ENCODE data around the gene STMN3.
"Not testable (repeated sequence)": the region's sequence is repeated elsewhere in the genome, so short reads cannot be mapped to it uniquely, and the experiment has no call there.

Gene STMN3

GRCh38 chr20:63660622-63661021 is 7.4 kb upstream of the STMN3 start:
- DNase-seq (ENCODE audit: extremely low spot score, insufficient read length, low read depth), result no peak
- FAIRE-seq, result no peak

DNA sequence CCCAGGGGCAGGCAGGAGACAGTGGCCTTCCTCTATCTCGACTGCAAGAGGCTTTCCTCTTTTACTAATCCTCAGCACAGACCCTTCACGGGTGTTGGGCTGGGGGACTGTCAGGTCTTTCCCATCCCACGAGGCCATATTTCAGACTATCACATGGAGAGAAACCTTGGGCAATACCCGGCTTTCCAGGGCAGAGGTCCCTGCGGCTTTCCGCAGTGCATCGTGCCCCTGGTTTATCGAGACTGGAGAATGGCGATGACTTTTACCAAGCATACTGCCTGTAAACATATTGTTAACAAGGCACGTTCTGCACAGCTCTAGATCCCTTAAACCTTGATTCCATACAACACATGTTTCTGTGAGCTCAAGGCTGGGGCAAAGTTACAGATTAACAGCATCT is 7.0 kb upstream of the STMN3 start:
- FAIRE-seq; DNase-seq (ENCODE audit: extremely low spot score, insufficient read length, low read depth): not testable (repeated sequence)

DNA sequence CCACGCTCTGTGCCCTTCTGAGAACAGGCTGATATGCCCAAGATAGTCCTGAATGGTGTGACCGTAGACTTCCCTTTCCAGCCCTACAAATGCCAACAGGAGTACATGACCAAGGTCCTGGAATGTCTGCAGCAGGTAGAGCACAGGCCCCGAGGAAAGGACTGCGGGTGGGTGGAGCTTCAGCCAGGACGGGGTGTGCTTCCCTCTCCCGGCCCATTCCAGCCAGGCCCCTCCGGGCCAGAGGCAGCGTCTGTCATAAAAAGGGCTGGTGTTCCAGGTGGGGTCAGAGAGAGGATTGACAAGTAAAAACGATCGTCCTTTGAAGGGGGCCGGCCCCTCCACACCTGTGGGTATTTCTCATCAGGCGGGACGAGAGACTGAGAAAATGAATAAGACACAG is 6.1 kb upstream of the STMN3 start:
- no peak for FAIRE-seq
- DNase-seq (ENCODE audit: extremely low spot score, insufficient read length, low read depth), result no peak

DNA sequence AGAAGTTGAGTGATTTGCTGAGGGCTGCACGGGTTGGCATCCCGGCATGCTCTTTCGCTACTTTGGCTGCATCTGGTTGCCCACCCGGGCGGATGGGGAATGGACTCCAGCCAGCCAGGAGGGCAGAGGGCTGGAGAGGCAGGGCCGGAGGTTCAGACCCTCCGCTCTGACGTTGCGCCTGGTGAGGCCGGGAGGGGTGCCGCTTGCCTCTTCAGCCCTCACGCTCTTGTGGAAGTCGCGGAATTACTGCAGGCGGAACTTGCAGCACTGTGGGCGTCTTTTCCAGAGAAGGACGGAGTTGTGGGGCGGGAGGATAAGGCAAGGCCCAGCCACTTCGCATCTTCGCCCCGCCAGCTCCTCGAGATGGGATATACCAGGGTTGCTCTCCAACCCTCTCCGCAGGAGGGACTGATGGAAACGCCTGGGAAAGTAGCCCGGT is 5.5 kb upstream of the STMN3 start:
- FAIRE-seq (no peak), DNase-seq (ENCODE audit: extremely low spot score, insufficient read length, low read depth) (no peak)

DNA sequence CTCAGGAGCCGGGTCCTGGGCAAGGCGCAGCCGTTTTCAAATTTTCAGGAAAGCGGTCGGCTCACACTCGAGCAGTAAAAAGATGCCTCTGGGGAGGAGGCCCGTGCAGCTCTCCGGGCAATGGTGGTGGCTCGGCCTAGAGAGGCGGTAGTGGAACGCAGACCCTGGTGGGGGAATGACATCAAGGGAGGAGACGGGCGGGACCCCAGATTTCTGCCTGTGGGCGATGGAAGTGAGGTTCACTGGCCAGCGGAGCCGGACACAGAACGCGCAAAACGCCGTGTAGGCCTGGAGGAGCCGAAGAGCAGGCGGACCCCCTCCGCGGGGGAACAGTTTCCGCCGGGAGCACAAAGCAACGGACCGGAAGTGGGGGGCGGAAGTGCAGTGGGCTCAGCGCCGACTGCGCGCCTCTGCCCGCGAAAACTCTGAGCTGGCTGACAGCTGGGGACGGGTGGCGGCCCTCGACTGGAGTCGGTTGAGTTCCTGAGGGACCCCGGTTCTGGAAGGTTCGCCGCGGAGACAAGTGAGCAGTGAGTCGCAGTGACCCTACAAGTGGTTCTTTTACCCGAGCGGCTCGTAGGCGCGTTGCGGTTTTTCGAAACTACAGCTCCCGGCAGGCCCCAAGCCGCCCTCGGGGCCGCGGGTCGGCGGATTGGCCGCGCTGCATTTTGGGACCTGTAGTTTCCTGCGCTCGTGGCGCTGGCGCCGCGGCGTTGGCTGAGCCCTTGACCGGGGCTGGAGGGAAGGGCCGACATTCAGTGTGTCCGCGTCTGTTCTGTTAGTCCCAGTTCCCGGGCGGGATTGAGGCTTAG is 4.9 kb upstream of the STMN3 start, which contains the start of gene RTEL1:
RTEL1 (plus strand) TSS at position 376 of the 812 bp plus-strand sequence. CDS start 1,091 bp downstream, outside the sequence.
- DNase-seq (ENCODE audit: extremely low spot score, insufficient read length, low read depth) (peak; percentile 97), FAIRE-seq (peak; percentile 90)

DNA sequence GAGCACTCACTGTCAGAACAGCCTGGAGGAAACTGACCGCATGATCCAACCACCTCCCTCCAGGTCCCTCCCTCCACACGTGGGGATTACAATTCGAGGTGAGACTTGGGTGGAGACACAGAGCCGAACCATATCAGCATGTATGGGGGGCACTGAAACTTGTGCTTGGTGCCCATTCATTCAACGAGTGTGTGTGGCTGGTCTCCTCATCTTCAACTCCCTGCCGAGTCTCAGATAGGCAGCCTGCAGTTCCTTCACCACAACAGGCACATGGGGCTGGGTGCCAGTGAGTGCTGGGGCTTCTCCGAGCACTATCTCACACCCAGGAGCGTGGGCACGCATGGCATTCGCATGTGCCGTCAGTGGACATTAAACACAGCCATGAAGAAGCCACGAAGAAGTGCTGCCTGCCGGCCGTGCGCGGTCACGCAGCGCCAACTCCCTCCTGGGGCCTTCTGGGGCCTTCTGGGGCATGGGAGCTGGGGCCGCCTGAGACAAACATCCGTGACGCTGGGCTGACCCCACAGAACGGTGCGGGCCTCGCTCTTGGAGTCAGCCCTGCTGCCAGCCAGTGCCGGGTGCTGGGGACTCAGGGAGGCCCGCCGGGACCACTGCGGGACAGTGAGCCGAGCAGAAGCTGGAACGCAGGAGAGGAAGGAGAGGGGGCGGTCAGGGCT is 4.2 kb upstream of the STMN3 start:
- no peak for FAIRE-seq
- no peak for DNase-seq (ENCODE audit: extremely low spot score, insufficient read length, low read depth)

- no peak for FAIRE-seq
- DNase-seq (ENCODE audit: extremely low spot score, insufficient read length, low read depth), result no peak
Observed at GRCh38 chr20:63656451-63656850, 3.2 kb upstream of the STMN3 start.

DNA sequence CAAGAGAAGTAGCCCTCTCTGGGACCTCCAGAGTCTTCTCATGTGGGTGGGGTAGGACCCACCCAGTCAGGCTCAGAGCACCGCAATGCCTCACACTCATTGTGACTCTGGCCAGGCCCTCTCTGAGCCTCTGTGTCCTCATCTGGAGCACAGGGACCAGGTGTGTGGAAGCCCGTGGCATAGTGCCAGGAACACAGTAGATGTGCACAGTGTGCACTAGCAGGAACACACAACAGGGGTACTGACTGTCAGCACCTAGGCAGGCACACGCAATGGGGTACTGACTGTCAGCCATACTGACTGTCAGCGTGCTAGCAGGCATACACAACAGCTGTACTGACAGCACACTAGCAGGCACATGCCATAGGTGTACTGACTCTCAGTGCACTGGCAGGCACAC is 2.0 kb upstream of the STMN3 start:
- DNase-seq (ENCODE audit: extremely low spot score, insufficient read length, low read depth) (no peak), FAIRE-seq (no peak)

DNA sequence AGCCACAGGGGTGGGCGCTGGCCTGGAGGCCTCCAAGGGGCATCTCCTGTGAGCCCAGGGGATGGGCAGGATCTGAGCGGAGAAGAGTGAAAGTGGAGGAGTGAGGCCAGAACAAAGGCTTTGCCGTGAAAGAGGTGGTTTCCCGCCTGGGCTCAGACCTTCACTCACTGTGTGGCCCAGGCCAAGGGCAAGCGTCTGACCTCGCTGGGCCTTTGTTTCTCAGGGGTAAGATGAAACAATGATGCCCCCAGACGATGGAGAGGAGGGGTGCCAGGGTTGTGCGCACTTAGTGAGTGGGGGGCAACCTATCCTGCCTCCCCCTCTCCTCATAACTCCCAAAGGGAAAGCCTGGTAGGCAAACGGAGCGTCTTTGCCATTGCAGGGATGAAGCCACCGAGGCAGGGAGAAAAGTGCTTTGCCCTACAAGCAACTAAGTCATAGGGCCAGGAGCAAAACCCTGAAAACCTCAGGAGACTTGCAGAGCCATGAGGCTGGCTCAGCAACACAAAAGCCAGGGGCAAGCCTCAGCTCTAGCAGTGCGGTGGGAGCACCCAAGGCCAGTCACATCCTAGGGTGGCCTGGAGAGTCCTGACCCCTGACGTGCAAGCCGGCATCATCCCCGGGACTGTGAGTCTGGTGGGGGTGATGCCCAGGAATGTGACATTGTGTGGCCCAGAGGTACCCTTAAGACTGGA is 897 bp upstream of the STMN3 start:
- DNase-seq (ENCODE audit: extremely low spot score, insufficient read length, low read depth) (no peak), FAIRE-seq (no peak)

DNA sequence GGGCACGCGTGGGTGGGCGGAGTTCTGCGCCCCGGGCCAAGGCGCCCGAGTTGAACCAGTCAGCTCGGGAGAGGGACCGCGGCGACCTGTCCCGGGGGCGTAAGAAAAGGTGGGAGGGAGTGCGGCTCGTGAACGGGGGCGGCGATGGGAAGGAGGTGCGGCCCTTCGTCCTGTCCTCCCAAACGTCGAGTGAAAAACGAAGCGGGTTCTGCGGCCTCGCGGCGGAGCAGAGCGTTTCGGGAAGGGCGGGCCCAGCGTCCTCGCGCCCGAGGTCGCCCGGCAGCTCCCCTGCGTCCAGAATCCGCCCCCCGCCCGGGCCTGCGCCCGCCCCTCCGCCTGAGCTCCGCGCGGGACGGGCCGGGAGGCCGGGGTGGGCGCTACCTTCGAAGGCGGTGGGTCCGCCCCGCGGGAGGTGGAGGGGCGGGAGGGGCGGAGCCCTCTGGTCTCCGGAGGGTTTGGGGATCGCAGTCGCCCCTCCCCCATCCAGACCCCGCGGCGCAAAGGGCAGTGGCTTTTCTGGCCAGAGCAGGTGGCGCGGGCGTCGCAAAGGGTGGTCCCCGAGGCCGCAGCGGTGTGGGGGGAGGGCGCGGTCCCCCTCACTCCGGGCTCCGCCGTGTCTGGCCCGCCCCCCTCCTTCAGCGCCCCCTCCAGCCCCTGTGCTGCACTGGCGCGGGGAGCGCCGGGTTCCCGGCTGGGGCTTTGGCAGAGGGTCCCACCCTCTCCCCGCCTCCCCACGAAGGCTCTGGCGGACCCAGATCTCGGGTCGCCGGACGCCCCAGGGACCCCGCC is 838 bp downstream of the STMN3 start:
- no peak for DNase-seq (ENCODE audit: extremely low spot score, insufficient read length, low read depth)

DNA sequence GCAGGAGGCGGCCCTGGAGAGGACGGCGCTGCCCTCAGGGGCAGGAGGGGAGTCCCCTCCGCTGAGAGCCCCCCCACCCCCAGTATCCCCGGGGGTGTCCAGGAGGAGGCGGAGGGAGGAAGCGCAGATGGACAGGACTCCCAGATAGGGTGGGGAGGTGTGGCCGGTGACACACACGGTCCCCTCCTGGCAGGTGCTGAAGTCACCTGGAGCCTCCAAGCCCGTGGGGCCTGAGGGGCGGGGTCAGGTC is 1.4 kb downstream of the STMN3 start:
- no peak for FAIRE-seq
- DNase-seq (ENCODE audit: extremely low spot score, insufficient read length, low read depth), result no peak

More for the DNA sequence above, 838 bp downstream of the STMN3 start:
- FAIRE-seq, result no peak

GRCh38 chr20:63650486-63650885 is 2.7 kb downstream of the STMN3 start:
- FAIRE-seq; DNase-seq (ENCODE audit: extremely low spot score, insufficient read length, low read depth): not testable (repeated sequence)

DNA sequence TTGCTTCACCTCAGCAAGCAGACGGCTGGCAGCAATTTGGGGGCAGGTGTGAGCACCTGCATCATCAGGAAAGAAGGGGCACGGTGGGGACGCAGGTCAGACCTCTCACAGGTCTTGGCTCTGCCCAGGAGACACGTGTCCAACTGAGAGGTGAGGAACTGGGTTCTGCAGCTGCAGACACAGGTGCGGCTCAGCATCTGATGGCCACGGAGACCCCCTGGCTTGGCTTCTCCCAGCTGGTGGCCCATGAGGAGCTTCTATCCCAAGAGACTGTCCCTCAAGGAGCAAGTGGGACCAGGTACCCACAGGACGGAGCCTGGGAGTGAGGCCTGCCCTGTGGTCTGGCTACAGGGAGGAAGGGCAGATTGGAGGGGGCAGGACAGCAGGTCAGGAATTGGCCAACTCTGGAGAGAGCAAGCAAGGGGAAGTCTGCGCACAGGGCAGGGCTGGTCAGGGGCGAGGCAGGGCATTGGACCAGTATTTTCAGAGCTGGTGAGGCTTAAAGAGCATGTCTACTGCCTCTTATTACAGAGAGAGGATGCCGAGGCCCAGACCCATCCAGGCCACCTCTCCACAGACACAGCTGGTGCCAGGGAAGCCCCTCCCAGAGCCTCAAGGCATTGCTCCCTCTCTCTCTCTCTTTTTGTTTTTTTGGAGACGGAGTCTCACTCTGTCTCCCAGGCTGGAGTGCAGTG is 4.2 kb downstream of the STMN3 start:
- FAIRE-seq (no peak), DNase-seq (ENCODE audit: extremely low spot score, insufficient read length, low read depth) (no peak)

- DNase-seq (ENCODE audit: extremely low spot score, insufficient read length, low read depth) (no peak), FAIRE-seq (no peak)
Observed at GRCh38 chr20:63648190-63648589, 5.0 kb downstream of the STMN3 start.

DNA sequence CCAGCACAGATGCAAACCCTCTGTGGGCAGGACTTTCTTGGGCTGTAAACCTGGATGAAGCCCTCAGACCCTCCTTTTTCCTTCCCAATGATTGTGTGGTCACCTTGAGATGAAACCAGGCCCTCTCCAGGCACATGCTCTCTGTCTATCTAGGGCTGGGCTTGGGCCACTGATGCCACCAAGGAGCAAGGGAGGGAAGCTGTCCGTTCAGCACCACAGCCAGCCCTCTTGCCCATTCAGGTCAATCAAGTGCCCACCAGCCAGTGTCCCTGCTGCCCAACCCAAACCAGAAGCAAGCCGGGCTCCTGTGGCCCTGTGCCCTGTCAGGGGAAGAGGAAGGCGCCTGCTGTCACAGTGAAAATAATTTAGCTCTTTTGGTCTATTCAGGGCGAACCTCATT is 8.0 kb downstream of the STMN3 start:
- FAIRE-seq (no peak), DNase-seq (ENCODE audit: extremely low spot score, insufficient read length, low read depth) (no peak)

GRCh38 chr20:63643946-63644345 is 9.3 kb downstream of the STMN3 start:
- FAIRE-seq (no peak), DNase-seq (ENCODE audit: extremely low spot score, insufficient read length, low read depth) (no peak)

DNA sequence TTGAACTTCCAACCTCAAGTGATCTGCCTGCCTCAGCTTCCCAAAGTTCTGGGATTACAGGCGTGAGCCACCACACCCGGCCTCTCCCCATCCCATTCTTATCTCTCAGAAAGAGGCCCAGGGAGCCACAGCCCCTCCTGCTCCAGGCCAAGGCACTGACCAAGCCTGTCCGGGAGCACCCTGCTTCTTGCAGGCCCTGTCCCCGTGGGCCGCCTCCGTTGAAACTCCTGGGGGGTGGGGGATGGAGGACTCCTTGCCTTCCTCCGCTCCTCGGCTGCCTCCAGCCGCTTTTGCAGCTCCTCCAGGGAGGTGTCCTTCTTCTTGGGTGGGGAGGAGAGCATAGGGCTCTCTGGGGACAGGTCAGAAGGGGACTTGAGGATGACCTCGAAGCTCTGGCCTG is 9.7 kb downstream of the STMN3 start:
- no peak for FAIRE-seq

GRCh38 chr20:63642527-63643247 is 10.5 kb downstream of the STMN3 start:
- DNase-seq (ENCODE audit: extremely low spot score, insufficient read length, low read depth) (no peak), FAIRE-seq (no peak)

More for the DNA sequence above, 9.7 kb downstream of the STMN3 start:
- no peak for DNase-seq (ENCODE audit: extremely low spot score, insufficient read length, low read depth)
